HepG2 (cell line): ENCODE data around the gene PSKH1. TPM values are rescaled to one million over a fixed set of nuclear protein-coding genes. Genes with fewer than 3 reads are reported as not detected.
A peak's percentile ranks its signal among the peaks of the same experiment; 100 is the strongest.

ENCODE experiments used
- ATAD3A ChIP-seq: sonication (generic); formaldehyde crosslinking; IDR thresholded peaks from 2 replicates; pipeline ENCODE4 v1.4.0; 2020; ENCODE audit warnings: missing genetic modification reagents
- FOSL2 ChIP-seq: sonication (generic); formaldehyde crosslinking; IDR thresholded peaks from 2 replicates; pipeline ENCODE4 v1.4.0; 2020; ENCODE audit warnings: missing genetic modification reagents
- MXI1 ChIP-seq: IDR thresholded peaks from 3 replicates; pipeline ENCODE4 v1.6.1; 2012; ENCODE audit warnings: low read depth, low read length, inconsistent platforms, borderline replicate concordance
- PHF20 ChIP-seq: sonication (generic); formaldehyde crosslinking; IDR thresholded peaks from 2 replicates; pipeline ENCODE4 v1.5.0; 2020; ENCODE audit warnings: mild to moderate bottlenecking, missing genetic modification reagents
- PPARG ChIP-seq: conservative IDR thresholded peaks from 2 replicates; pipeline ENCODE4 v1.6.1; 2016; ENCODE audit warnings: missing biosample characterization, missing genetic modification reagents
- RAD21 ChIP-seq: fragments of 450-650 bp; formaldehyde crosslinking; IDR thresholded peaks from 2 replicates; pipeline ENCODE4 v1.5.0; 2020; ENCODE audit warnings: mild to moderate bottlenecking
- SMC3 ChIP-seq: IDR thresholded peaks from 2 replicates; pipeline ENCODE4 v1.6.1; 2011; ENCODE audit warnings: low read length, improper control_type of control experiment
- SP1 ChIP-seq, 2 experiments: fragments of 450-650 bp in 1 of 2; sonication (generic) in 1 of 2; formaldehyde crosslinking in 1 of 2; IDR thresholded peaks; 2 replicates each; pipeline versions ENCODE4 v1.4.0 to v1.6.1; 2016 to 2020; ENCODE audit warnings: missing genetic modification reagents in 1 of 2
- STAG1 ChIP-seq: sonication (generic); formaldehyde crosslinking; IDR thresholded peaks from 2 replicates; pipeline ENCODE4 v1.4.0; 2020; ENCODE audit warnings: missing genetic modification reagents
- TARDBP ChIP-seq: sonication (generic); formaldehyde crosslinking; IDR thresholded peaks from 2 replicates; pipeline ENCODE4 v1.8.0; 2022; ENCODE audit warnings: mild to moderate bottlenecking, missing genetic modification reagents
- ZFX ChIP-seq: sonication (generic); formaldehyde crosslinking; IDR thresholded peaks from 2 replicates; pipeline ENCODE4 v1.4.0; 2020; ENCODE audit warnings: mild to moderate bottlenecking, low read depth, missing genetic modification reagents, moderate library complexity
- ZNF432 ChIP-seq: sonication (generic); formaldehyde crosslinking; IDR thresholded peaks from 2 replicates; pipeline ENCODE4 v1.5.0; 2020; ENCODE audit warnings: missing genetic modification reagents, mild to moderate bottlenecking, borderline replicate concordance
- ZNF570 ChIP-seq: sonication (generic); formaldehyde crosslinking; IDR thresholded peaks from 2 replicates; pipeline ENCODE4 v1.4.0; 2020; ENCODE audit warnings: mild to moderate bottlenecking, missing genetic modification reagents, borderline replicate concordance
- polyA plus RNA-seq, 8 experiments: library from polyadenylated mRNA; depleted of rRNA in 3 of 8; stranded (reverse) in 7 of 8; unstranded in 1 of 8; fragments of >200 nt; fragmentation: Illumina TruSeq in 4 of 8; extraction: Trizol in 4 of 8; gene quantifications; 2 replicates each; pipeline versions ENCODE4 v1.2.1 to v1.2.3, GENCODE V29; 2011 to 2016; ENCODE audit warnings: low read depth in 4 of 8, missing spikeins in 1 of 8, mixed read lengths in 1 of 8; ENCODE audit not compliant: insufficient read depth in 1 of 8
- total RNA-seq, 5 experiments: library from RNA; depleted of rRNA; stranded (reverse); fragments of >200 nt; fragmentation: Illumina TruSeq; extraction: Trizol; gene quantifications; 2 replicates each; pipeline ENCODE4 v1.2.3, GENCODE V29; 2016; ENCODE audit warnings: low read depth in 1 of 5
- TF ChIP-seq, protein P1 (sequence below): sonication (generic); formaldehyde crosslinking; IDR thresholded peaks from 2 replicates; pipeline ENCODE4 v1.4.0; 2020; ENCODE audit warnings: mild to moderate bottlenecking, missing genetic modification reagents
- TF ChIP-seq, protein P2 (sequence below): IDR thresholded peaks from 2 replicates; pipeline ENCODE4 v1.6.1; 2016; ENCODE audit warnings: low read depth, missing genetic modification reagents, missing compliant biosample characterization
- TF ChIP-seq, protein P3 (sequence below): sonication (generic); formaldehyde crosslinking; IDR thresholded peaks from 2 replicates; pipeline ENCODE4 v1.4.0; 2020; ENCODE audit warnings: missing genetic modification reagents, mild to moderate bottlenecking, borderline replicate concordance

The PSKH1 gene
- total and polyA plus RNA-seq, 2 of the 13 experiments (the other 11 are each of a cell fraction or from before 2014, with no cell fraction given) = 8.4 to 19.1 TPM

DNA sequence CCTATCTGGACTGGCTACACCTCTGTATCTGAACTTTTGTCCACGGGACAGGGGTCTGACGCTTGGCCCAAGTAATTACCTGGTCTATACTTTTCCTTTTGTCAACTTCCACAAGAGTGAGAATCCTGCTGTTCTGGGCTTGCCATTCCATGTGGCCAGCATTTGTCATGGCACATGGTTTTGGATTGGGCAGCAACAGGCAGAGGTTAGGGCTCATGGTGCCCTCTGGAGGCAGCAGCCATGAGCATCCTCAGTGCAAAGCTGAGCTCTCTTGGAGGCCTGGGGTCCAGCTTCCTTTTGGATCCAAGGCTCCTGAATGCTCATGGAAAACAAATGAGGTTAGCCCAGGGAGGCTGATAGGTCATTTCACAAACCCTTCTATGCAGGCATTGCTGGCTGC is 27.7 kb upstream of the PSKH1 start (continued):
- no peak for TF ChIP-seq ZNF432 (CRISPR knock-in tag)
- TF ChIP-seq RAD21 = peak; percentile 91
- peak; percentile 25; the same call in 1 of the 2 replicates for TF ChIP-seq PHF20 (CRISPR knock-in tag)
- peak; percentile 93 for TF ChIP-seq SMC3
- TF ChIP-seq, protein P1, sequence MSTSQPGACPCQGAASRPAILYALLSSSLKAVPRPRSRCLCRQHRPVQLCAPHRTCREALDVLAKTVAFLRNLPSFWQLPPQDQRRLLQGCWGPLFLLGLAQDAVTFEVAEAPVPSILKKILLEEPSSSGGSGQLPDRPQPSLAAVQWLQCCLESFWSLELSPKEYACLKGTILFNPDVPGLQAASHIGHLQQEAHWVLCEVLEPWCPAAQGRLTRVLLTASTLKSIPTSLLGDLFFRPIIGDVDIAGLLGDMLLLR (CRISPR knock-in tag) = 0 out of 2 replicates have a peak, but pooled peaks have one; percentile 40
- no peak for TF ChIP-seq PPARG (CRISPR knock-in tag)
- peak; percentile 89; the same call in 1 of the 3 replicates for TF ChIP-seq MXI1
- TF ChIP-seq STAG1 (CRISPR knock-in tag) = peak; percentile 91
- TF ChIP-seq SP1 (IDR thresholded peaks at IDR 0.05) = no peak
- 0 out of 2 replicates have a peak, but pooled peaks have one; percentile 15 for TF ChIP-seq SP1 (CRISPR knock-in tag; IDR thresholded peaks at IDR 0.05)
- TF ChIP-seq ZFX (CRISPR knock-in tag) = 0 out of 2 replicates have a peak, but pooled peaks have one; percentile 5
- TF ChIP-seq ATAD3A = no peak
- TF ChIP-seq, protein P2, sequence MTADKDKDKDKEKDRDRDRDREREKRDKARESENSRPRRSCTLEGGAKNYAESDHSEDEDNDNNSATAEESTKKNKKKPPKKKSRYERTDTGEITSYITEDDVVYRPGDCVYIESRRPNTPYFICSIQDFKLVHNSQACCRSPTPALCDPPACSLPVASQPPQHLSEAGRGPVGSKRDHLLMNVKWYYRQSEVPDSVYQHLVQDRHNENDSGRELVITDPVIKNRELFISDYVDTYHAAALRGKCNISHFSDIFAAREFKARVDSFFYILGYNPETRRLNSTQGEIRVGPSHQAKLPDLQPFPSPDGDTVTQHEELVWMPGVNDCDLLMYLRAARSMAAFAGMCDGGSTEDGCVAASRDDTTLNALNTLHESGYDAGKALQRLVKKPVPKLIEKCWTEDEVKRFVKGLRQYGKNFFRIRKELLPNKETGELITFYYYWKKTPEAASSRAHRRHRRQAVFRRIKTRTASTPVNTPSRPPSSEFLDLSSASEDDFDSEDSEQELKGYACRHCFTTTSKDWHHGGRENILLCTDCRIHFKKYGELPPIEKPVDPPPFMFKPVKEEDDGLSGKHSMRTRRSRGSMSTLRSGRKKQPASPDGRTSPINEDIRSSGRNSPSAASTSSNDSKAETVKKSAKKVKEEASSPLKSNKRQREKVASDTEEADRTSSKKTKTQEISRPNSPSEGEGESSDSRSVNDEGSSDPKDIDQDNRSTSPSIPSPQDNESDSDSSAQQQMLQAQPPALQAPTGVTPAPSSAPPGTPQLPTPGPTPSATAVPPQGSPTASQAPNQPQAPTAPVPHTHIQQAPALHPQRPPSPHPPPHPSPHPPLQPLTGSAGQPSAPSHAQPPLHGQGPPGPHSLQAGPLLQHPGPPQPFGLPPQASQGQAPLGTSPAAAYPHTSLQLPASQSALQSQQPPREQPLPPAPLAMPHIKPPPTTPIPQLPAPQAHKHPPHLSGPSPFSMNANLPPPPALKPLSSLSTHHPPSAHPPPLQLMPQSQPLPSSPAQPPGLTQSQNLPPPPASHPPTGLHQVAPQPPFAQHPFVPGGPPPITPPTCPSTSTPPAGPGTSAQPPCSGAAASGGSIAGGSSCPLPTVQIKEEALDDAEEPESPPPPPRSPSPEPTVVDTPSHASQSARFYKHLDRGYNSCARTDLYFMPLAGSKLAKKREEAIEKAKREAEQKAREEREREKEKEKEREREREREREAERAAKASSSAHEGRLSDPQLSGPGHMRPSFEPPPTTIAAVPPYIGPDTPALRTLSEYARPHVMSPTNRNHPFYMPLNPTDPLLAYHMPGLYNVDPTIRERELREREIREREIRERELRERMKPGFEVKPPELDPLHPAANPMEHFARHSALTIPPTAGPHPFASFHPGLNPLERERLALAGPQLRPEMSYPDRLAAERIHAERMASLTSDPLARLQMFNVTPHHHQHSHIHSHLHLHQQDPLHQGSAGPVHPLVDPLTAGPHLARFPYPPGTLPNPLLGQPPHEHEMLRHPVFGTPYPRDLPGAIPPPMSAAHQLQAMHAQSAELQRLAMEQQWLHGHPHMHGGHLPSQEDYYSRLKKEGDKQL (CRISPR knock-in tag) = no peak
- TF ChIP-seq TARDBP (CRISPR knock-in tag) = peak; percentile 18; the same call in 1 of the 2 replicates
- no peak for TF ChIP-seq ZNF570 (CRISPR knock-in tag)
- TF ChIP-seq, protein P3, sequence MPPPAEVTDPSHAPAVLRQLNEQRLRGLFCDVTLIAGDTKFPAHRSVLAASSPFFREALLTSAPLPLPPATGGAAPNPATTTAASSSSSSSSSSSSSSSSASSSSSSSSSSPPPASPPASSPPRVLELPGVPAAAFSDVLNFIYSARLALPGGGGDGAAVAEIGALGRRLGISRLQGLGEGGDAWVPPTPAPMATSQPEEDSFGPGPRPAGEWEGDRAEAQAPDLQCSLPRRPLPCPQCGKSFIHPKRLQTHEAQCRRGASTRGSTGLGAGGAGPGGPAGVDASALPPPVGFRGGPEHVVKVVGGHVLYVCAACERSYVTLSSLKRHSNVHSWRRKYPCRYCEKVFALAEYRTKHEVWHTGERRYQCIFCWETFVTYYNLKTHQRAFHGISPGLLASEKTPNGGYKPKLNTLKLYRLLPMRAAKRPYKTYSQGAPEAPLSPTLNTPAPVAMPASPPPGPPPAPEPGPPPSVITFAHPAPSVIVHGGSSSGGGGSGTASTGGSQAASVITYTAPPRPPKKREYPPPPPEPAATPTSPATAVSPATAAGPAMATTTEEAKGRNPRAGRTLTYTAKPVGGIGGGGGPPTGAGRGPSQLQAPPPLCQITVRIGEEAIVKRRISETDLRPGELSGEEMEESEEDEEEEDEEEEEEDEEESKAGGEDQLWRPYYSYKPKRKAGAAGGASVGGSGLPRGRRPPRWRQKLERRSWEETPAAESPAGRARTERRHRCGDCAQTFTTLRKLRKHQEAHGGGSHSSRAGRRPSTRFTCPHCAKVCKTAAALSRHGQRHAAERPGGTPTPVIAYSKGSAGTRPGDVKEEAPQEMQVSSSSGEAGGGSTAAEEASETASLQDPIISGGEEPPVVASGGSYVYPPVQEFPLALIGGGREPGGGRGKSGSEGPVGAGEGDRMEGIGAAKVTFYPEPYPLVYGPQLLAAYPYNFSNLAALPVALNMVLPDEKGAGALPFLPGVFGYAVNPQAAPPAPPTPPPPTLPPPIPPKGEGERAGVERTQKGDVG (CRISPR knock-in tag) = no peak
- 0 out of 2 replicates have a peak, but pooled peaks have one; percentile 12 for TF ChIP-seq FOSL2
